HG02943 (cell line): ENCODE results near the gene EHBP1L1.

ENCODE experiments used
- ATAC-seq: cut with Tn5 transposase; IDR thresholded peaks from one replicate; pipeline ENCODE4 v1.9.1; 2021; ENCODE audit warnings: mild to moderate bottlenecking, low read depth, moderate library complexity; ENCODE audit not compliant: unreplicated experiment

EHBP1L1 gene

GRCh38 chr11:65576867-65577755 is 1.3 kb downstream of the EHBP1L1 start:
- ATAC-seq = no peak

DNA sequence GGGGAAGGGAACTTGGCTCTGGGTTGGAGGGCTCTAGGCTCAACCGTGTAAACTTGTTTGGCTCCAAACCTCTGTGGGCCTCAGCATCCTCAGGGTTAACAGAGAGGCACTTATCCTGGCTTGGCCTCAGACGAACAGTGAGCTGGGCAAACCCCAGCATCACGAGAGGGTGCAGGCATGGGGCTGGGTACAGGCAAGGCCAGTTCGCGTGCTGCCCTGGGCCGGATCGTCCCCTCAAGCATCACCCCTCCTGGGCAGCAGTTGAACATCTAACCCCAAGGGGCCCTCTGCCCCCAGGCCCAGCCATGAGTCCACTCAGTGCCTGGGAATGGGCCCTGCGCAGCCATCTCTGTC is 1.9 kb downstream of the EHBP1L1 start:
- no peak for ATAC-seq

DNA sequence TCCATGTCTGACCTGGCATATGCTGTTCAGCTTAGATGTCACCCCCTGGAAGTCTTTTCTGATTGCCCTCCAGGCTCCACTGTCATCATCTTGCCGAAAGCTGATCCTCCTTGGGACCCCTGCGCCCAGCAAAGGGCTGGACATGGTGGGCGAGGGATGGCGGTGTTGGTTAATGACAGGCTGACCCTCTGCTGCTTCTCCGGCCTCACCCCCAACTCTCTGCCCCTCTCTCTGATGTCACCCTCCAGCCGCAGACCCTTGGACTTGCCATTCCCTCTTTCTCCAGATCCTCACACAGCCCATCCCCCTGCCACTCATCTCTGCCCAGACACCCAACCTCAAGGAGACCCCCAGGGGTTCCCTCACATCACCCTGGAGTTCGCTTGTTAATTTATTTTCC is 2.3 kb downstream of the EHBP1L1 start:
- no peak for ATAC-seq

- no peak for ATAC-seq
Observed at GRCh38 chr11:65578667-65579066, 2.8 kb downstream of the EHBP1L1 start.

GRCh38 chr11:65579291-65579690 is 3.4 kb downstream of the EHBP1L1 start:
- no peak for ATAC-seq

DNA sequence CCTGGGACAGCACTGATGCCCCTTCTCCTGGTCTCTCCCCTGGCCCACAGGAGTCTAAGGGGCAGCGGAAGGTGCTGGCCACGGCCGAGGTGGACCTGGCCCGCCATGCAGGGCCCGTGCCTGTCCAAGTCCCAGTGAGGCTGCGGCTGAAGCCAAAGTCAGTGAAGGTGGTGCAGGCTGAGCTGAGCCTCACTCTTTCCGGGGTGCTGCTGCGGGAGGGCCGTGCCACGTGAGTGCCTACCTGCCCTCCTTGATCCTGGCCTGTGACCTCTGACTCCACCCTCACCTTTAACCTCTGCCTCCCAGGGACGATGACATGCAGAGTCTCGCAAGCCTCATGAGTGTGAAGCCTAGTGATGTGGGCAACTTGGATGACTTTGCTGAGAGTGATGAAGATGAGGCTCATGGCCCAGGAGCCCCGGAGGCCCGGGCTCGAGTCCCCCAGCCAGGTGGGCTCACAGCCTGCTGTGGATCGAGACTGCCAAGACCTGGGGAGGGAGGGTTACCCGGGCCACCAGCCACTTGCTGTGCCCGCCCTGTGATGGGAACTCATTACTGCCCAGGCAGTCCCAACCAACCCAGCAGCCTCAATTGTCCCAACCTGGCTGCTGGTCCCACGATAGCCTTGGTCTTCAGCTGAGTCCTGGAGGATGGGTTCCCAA is 4.3 kb downstream of the EHBP1L1 start:
- no peak for ATAC-seq

- ATAC-seq = no peak
Observed at GRCh38 chr11:65580756-65581155, 4.9 kb downstream of the EHBP1L1 start.

- no peak for ATAC-seq
Observed at GRCh38 chr11:65581928-65582327, 6.1 kb downstream of the EHBP1L1 start.

- ATAC-seq = no peak
Observed at GRCh38 chr11:65583589-65583988, 7.7 kb downstream of the EHBP1L1 start.

GRCh38 chr11:65584106-65584505 is 8.3 kb downstream of the EHBP1L1 start:
- no peak for ATAC-seq

GRCh38 chr11:65584723-65585171 is 8.9 kb downstream of the EHBP1L1 start:
- ATAC-seq = no peak

- no peak for ATAC-seq
Observed at GRCh38 chr11:65585396-65586246, 9.8 kb downstream of the EHBP1L1 start.

DNA sequence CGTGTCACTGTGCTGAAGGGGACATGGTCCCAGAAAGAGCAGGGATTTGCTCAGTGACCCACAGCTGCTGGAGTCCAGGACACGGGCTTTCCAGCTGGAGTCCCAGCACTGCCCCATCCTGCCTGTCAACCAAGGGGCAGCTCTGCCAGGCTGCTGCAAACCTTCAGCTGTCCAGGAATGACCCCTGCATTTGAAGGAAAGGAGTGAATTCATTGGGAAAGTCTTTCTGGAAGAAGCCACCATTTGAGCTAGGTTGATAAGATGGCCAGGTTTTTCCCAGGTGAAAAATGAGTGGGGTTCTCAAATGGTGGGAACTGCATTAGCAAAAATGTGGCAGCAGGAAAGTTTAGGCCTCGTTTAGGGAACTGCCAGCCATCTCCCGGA is 10.4 kb downstream of the EHBP1L1 start:
- no peak for ATAC-seq

GRCh38 chr11:65586676-65587075 is 10.8 kb downstream of the EHBP1L1 start:
- no peak for ATAC-seq

GRCh38 chr11:65588199-65589054 is 12.6 kb downstream of the EHBP1L1 start:
- ATAC-seq = peak; percentile 60

GRCh38 chr11:65589444-65590239 is 13.8 kb downstream of the EHBP1L1 start:
- no peak for ATAC-seq

DNA sequence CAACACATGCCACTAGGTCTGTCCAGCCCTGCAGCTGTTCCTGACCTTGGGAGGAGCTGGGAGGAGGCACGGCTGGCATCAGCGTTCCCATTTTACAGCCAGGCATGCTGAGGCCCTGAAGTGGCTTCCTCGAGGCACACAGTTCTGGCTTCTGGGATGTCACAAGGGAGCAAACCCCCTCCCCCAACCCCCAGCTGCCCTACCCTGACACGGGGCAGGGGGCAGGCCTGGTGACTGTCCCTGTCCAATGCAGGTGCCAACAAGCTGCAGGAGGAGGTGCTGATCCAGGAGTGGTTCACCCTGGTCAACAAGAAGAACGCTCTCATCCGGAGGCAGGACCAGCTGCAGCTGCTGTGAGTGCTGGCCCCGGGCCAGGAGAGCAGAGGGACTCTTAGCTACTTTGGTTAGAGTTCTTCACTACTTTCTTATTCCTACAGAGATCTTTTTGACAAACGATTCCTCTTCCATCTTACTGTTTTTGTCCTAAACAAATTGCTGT is 14.4 kb downstream of the EHBP1L1 start:
- ATAC-seq = no peak

GRCh38 chr11:65591939-65592857 is 16.3 kb downstream of the EHBP1L1 start:
- no peak for ATAC-seq
